Smooth muscle cell (in vitro differentiated cells): ENCODE data around the gene GNLY. TPM values are rescaled to one million over a fixed set of nuclear protein-coding genes. Genes with fewer than 3 reads are reported as not detected.

Experiments used
- DNase-seq: peaks from one replicate; lab custom pipeline; 2025; ENCODE audit not compliant: unreplicated experiment; lab: John Stamatoyannopoulos, UW
- H2AFZ ChIP-seq: fragments of 200-600 bp; sonication (generic); 2 replicates; pipeline ENCODE4 v1.6.0; 2016; ENCODE audit warnings: antibody characterized with exemption, low read depth, mild to moderate bottlenecking
- H3F3A ChIP-seq: fragments of 200-600 bp; sonication (generic); 2 replicates; pipeline ENCODE4 v1.6.0; 2017; ENCODE audit warnings: antibody characterized with exemption, low read depth
- H3K27ac ChIP-seq: fragments of 200-600 bp; sonication (generic); 2 replicates; pipeline ENCODE4 v1.5.1; 2016; ENCODE audit warnings: low read depth, mild to moderate bottlenecking
- H3K27me3 ChIP-seq: fragments of 200-600 bp; sonication (generic); 2 replicates; pipeline ENCODE4 v1.6.1; 2016; ENCODE audit warnings: low read depth, mild to moderate bottlenecking
- H3K36me3 ChIP-seq: fragments of 200-600 bp; sonication (generic); 2 replicates; pipeline ENCODE4 v1.5.1; 2016; ENCODE audit warnings: low read depth
- H3K4me1 ChIP-seq: fragments of 200-600 bp; sonication (generic); 2 replicates; pipeline ENCODE4 v1.5.1; 2016; ENCODE audit warnings: low read depth
- H3K4me2 ChIP-seq: fragments of 200-600 bp; sonication (generic); 2 replicates; pipeline ENCODE4 v1.6.0; 2016; ENCODE audit warnings: mild to moderate bottlenecking
- H3K4me3 ChIP-seq: fragments of 200-600 bp; sonication (generic); 2 replicates; pipeline ENCODE4 v1.5.1; 2016; ENCODE audit warnings: mild to moderate bottlenecking
- H3K79me2 ChIP-seq: fragments of 200-600 bp; sonication (generic); 2 replicates; pipeline ENCODE4 v1.6.0; 2016; ENCODE audit warnings: low read depth, mild to moderate bottlenecking
- H3K9ac ChIP-seq: fragments of 200-600 bp; sonication (generic); 2 replicates; pipeline ENCODE4 v1.6.0; 2016; ENCODE audit warnings: low read depth
- H3K9me3 ChIP-seq: fragments of 200-600 bp; sonication (generic); replicated peaks from 2 replicates; pipeline ENCODE4 v1.5.1; 2016; ENCODE audit warnings: low read depth
- H4K20me1 ChIP-seq: fragments of 200-600 bp; sonication (generic); 2 replicates; pipeline ENCODE4 v1.6.0; 2016; ENCODE audit warnings: low read depth
- CTCF ChIP-seq: fragments of 200-600 bp; sonication (generic); IDR thresholded peaks from 2 replicates; pipeline ENCODE4 v1.5.1; 2017; ENCODE audit warnings: borderline replicate concordance, mild to moderate bottlenecking, antibody characterized with exemption; ENCODE audit not compliant: insufficient read depth, poor library complexity, severe bottlenecking
- WGBS: methylation state at CpG from one replicate; pipeline ENCODE4 v1.1.7; 2016; ENCODE audit warnings: low lambda C conversion rate; 5-methylcytosine and 5-hydroxymethylcytosine counted together
- polyA plus RNA-seq: library from polyadenylated mRNA; unstranded; fragments of >200 nt; fragmentation: Nextera tagmentation; extraction: Ambion mirVana; gene quantifications from 2 replicates; pipeline ENCODE4 v1.2.1, GENCODE V29; 2016
- total RNA-seq: library from RNA; depleted of rRNA; stranded (reverse); fragments of >200 nt; gene quantifications from 2 replicates; pipeline ENCODE4 v1.2.3, GENCODE V29; 2014

The GNLY gene
- total and polyA plus RNA-seq, 2 experiments from 2014 or later: not detected

DNA sequence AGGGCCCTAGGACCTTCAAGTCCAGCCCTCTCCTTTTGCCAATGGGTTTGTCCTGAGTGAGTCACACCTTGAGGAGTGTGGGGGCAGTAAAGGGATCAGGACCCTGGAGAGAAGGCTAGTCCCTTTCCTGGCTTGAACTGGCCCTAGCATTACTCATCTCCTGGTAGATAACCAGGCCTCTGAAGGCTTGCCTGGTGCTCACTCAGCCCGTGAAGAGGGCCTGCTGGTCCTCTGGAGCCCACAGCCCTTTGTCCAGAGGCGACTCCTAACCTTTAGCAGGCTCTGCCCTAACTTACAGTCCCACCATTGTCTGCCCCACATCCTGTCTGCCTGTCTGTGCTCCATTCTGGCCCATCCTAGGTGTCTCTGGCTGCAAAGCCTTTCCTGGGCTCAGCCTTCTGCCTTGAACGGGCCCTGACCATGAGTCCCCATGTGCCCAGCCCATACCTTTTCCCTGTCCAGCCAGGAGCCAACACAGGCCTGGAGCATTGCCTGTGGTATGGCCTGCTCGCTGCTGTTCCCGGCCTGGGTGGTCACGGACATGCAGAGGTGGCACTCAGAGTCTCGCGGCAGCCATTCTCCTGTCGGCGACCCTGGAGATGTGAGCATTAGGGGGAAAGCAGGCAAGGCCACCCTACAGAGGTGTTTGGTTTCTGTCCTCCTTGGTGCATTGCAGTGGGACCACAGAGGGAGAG is 31.1 kb upstream of the GNLY start:
- Histone ChIP-seq H3F3A (no peaks in the 10 kb centered on the region), H3K9ac (no peak overlapping the region), H4K20me1 (no peaks in the 10 kb centered on the region), H3K4me1 (no peaks in the 10 kb centered on the region), H3K9me3 (no peaks in the 10 kb centered on the region), H3K79me2 (no peaks in the 10 kb centered on the region), H3K36me3 (no peaks in the 10 kb centered on the region), H3K4me2 (no peak overlapping the region), H2AFZ (no peak overlapping the region), H3K27ac (no peak overlapping the region), H3K27me3 (no peaks in the 10 kb centered on the region), H3K4me3 (no peak overlapping the region)
- 80% methylated on average over 10 of the region's 10 CpGs for WGBS
- TF ChIP-seq CTCF: no peak
- DNase-seq: no peak

- H3K79me2 ChIP-seq: no peaks in the 10 kb centered on the region
- no peaks in the 10 kb centered on the region for H3K9me3 ChIP-seq
- 98% methylated on average over 23 of the region's 23 CpGs for WGBS
- H3K36me3 ChIP-seq: no peaks in the 10 kb centered on the region
- DNase-seq: no peak
- H3K4me1 ChIP-seq: no peaks in the 10 kb centered on the region
- no peak for TF ChIP-seq CTCF
- no peaks in the 10 kb centered on the region for H4K20me1 ChIP-seq
- H3K9ac ChIP-seq: no peak overlapping the region
- H2AFZ ChIP-seq: no peak overlapping the region
- H3K27ac ChIP-seq: no peak overlapping the region
- no peak overlapping the region for H3K4me2 ChIP-seq
- H3K27me3 ChIP-seq: no peaks in the 10 kb centered on the region
- no peaks in the 10 kb centered on the region for H3F3A ChIP-seq
- no peak overlapping the region for H3K4me3 ChIP-seq
These were observed 30.3 kb upstream of the GNLY start for GRCh38 chr2:85663594-85664565.

- WGBS: 92% methylated on average over 11 of the region's 11 CpGs
These were observed 28.8 kb upstream of the GNLY start for GRCh38 chr2:85665264-85665937.

More at GRCh38 chr2:85665264-85665937, 28.8 kb upstream of the GNLY start:
- Histone ChIP-seq H3K79me2 (no peaks in the 10 kb centered on the region), H3F3A (no peaks in the 10 kb centered on the region), H3K4me2 (no peak overlapping the region), H2AFZ (no peak overlapping the region), H3K9me3 (no peaks in the 10 kb centered on the region), H3K9ac (no peak overlapping the region), H3K27me3 (no peaks in the 10 kb centered on the region), H4K20me1 (no peaks in the 10 kb centered on the region), H3K27ac (no peak overlapping the region), H3K36me3 (no peaks in the 10 kb centered on the region), H3K4me1 (no peaks in the 10 kb centered on the region), H3K4me3 (no peak overlapping the region)
- no peak for DNase-seq
- TF ChIP-seq CTCF: no peak
